Peyer's patch (tissue), 4 donors: ENCODE measurements around the gene RBM19.

Source experiments
- CTCF ChIP-seq, 6 experiments: fragments of 450-650 bp in 4 of 6; fragments of 200-600 bp in 2 of 6; sonication (generic) in 1 of 6; IDR thresholded peaks; one replicate each; pipeline ENCODE4 v1.5.1; 2017 to 2019; ENCODE audit warnings: antibody characterized with exemption in 6 of 6, mild to moderate bottlenecking in 3 of 6, moderate library complexity in 1 of 6
- POLR2A ChIP-seq, 2 donors: fragments of 450-650 bp; IDR thresholded peaks; one replicate each; pipeline ENCODE4 v1.5.1; 2017; ENCODE audit warnings: antibody characterized with exemption in 2 of 2, mild to moderate bottlenecking in 2 of 2, moderate library complexity in 2 of 2

GRCh38 chr12:113854385-113855142 lies 111.6 kb downstream of the RBM19 start:
- no peak for TF ChIP-seq CTCF (IDR thresholded peaks at IDR 0.05)
- no peak for TF ChIP-seq POLR2A (IDR thresholded peaks at IDR 0.05)
